ENCODE results near the gene TMPRSS3. TPM values are rescaled to one million over a fixed set of nuclear protein-coding genes. Genes with fewer than 3 reads are reported as not detected.
A peak's percentile ranks its signal among the peaks of the same experiment; 100 is the strongest.

The TMPRSS3 gene
- total and polyA plus RNA-seq, 9 of the 15 experiments (the other 6 are each of a cell fraction or from before 2014, with no cell fraction given), result 0.07 TPM; not detected in 8

DNA sequence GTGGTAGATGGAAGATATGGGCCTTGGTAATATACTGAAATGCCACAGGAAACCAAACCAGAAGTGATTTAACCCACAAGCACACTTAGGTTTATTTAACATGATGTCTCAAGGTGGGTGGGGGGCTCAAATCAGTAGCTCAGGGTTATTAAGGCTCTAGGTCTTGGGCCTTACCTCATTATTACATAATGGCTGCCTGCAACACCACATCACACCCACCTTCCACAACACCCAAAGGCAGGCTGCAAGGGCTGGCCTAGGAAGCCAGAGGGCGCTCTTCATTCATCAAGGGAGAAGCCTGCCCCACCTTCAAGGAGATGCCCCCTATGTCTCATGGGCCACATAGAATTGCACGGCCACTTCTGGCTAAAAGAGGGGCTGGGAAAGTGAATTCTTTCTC, 35.5 kb downstream of the TMPRSS3 start (continued):
- TF ChIP-seq, protein P1, sequence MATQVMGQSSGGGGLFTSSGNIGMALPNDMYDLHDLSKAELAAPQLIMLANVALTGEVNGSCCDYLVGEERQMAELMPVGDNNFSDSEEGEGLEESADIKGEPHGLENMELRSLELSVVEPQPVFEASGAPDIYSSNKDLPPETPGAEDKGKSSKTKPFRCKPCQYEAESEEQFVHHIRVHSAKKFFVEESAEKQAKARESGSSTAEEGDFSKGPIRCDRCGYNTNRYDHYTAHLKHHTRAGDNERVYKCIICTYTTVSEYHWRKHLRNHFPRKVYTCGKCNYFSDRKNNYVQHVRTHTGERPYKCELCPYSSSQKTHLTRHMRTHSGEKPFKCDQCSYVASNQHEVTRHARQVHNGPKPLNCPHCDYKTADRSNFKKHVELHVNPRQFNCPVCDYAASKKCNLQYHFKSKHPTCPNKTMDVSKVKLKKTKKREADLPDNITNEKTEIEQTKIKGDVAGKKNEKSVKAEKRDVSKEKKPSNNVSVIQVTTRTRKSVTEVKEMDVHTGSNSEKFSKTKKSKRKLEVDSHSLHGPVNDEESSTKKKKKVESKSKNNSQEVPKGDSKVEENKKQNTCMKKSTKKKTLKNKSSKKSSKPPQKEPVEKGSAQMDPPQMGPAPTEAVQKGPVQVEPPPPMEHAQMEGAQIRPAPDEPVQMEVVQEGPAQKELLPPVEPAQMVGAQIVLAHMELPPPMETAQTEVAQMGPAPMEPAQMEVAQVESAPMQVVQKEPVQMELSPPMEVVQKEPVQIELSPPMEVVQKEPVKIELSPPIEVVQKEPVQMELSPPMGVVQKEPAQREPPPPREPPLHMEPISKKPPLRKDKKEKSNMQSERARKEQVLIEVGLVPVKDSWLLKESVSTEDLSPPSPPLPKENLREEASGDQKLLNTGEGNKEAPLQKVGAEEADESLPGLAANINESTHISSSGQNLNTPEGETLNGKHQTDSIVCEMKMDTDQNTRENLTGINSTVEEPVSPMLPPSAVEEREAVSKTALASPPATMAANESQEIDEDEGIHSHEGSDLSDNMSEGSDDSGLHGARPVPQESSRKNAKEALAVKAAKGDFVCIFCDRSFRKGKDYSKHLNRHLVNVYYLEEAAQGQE (IDR thresholded peaks at IDR 0.05; ENCODE audit: borderline replicate concordance), result peak; percentile 63
- TF ChIP-seq, protein P1 (CRISPR knock-in tag; IDR thresholded peaks at IDR 0.05; ENCODE audit: low read depth), result no peak
- TF ChIP-seq, protein P2, sequence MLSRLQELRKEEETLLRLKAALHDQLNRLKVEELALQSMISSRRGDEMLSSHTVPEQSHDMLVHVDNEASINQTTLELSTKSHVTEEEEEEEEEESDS (CRISPR knock-in tag; IDR thresholded peaks at IDR 0.05), result no peak
- TF ChIP-seq ZKSCAN1 (IDR thresholded peaks at IDR 0.05; ENCODE audit: low read depth, low read length) (no peak), LARP7 (IDR thresholded peaks at IDR 0.05) (no peak), CBX5 (IDR thresholded peaks at IDR 0.05; ENCODE audit: borderline replicate concordance, low read depth) (peak; percentile 69; the same call in 1 of the 2 replicates), CBX3 (IDR thresholded peaks at IDR 0.05; ENCODE audit: borderline replicate concordance in 1 of 2, low read length in 2 of 2) (peak in 1 of 2 experiments; percentile 88; a peak in 2 of 3 replicates), ARNT (IDR thresholded peaks at IDR 0.05) (no peak), HDAC1 (IDR thresholded peaks at IDR 0.05) (no peak), YY1 (IDR thresholded peaks at IDR 0.05; ENCODE audit: borderline replicate concordance in 1 of 3, control insufficient read depth in 1 of 3, extremely low read depth in 1 of 3, insufficient read depth in 3 of 3, insufficient read length in 1 of 3, insufficient replicate concordance in 2 of 3, low read depth in 1 of 3, low read length in 2 of 3) (peak in 1 of 3 experiments; percentile 16), HDAC2 (IDR thresholded peaks at IDR 0.05) (peak; percentile 29; the same call in 1 of the 2 replicates), SOX6 (IDR thresholded peaks at IDR 0.05) (no peak), RCOR1 (IDR thresholded peaks at IDR 0.05; ENCODE audit: borderline replicate concordance in 1 of 2, low read depth in 2 of 2, low read length in 2 of 2) (peak in 1 of 2 experiments; percentile 85; a peak in 2 of 4 replicates), SNRNP70 (optimal IDR thresholded peaks at IDR 0.05; ENCODE audit: low read depth, low read length) (no peak), SMARCE1 (IDR thresholded peaks at IDR 0.05) (no peak), CBFA2T3 (IDR thresholded peaks at IDR 0.05) (no peak), RBBP5 (IDR thresholded peaks at IDR 0.05; ENCODE audit: borderline replicate concordance, insufficient read depth, low read length, poor library complexity, severe bottlenecking) (no peak), KAT8 (IDR thresholded peaks at IDR 0.05; ENCODE audit: low read depth) (no peak)
- TF ChIP-seq, protein P3, sequence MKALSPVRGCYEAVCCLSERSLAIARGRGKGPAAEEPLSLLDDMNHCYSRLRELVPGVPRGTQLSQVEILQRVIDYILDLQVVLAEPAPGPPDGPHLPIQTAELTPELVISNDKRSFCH (CRISPR knock-in tag; IDR thresholded peaks at IDR 0.05), result no peak
- TF ChIP-seq, protein P3 (tag; IDR thresholded peaks at IDR 0.05), result 0 out of 2 replicates have a peak, but pooled peaks have one; percentile 29
